Measurements from ENCODE around the gene RDH8.
"Not testable (repeated sequence)": the region's sequence is repeated elsewhere in the genome, so short reads cannot be mapped to it uniquely, and the experiment has no call there.

Gene RDH8

DNA sequence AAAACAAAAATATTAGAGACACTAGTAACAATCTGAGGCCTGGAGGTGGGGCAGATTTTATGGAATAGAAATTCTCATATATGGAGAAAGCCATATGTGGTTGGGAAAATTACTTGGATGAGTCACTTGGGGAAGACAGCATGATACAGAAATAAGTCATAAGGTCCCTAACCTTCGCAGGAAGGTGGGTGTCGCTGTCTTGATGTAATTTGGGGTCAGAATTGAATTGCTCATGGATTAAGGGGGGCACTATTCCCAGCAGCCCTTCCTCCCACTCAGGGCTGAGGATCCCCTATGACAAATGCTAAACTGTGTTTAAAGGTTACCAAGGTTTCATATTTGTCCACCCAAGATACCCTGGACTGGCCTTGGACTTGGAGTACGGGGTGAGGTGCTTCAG lies 5.0 kb downstream of the RDH8 start:
- no peak for DNase-seq (ENCODE audit: low spot score)
- in situ Hi-C loops (cut with MboI; ENCODE audit: low pct_unique_long_range_greater_than_20kb, low sequenced_read_pairs, unreplicated experiment), result no loop called here
- TF ChIP-seq CTCF (IDR thresholded peaks at IDR 0.05; ENCODE audit: extremely low read depth, insufficient read depth, missing control alignments), result no peak

DNA sequence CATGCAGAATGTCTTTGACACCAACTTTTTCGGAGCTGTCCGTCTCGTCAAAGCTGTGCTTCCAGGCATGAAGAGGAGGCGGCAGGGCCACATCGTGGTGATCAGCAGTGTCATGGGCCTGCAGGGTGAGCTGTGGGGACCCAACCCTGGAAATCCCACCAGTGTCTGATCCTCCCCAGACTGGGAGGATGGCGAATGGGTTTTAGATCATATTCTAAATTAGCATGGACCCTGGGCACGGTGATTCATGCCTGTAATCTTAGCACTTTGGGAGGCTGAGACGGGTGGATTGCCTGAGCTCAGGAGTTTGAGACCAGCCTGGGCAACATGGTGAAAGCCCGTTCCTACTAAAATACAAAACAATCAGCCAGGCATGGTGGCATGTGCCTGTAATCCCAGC lies 5.5 kb downstream of the RDH8 start:
- in situ Hi-C loops (cut with MboI; ENCODE audit: low pct_unique_long_range_greater_than_20kb, low sequenced_read_pairs, unreplicated experiment), result no loop called here
- DNase-seq (ENCODE audit: low spot score), result no peak
- no peak for TF ChIP-seq CTCF (IDR thresholded peaks at IDR 0.05; ENCODE audit: extremely low read depth, insufficient read depth, missing control alignments)

DNA sequence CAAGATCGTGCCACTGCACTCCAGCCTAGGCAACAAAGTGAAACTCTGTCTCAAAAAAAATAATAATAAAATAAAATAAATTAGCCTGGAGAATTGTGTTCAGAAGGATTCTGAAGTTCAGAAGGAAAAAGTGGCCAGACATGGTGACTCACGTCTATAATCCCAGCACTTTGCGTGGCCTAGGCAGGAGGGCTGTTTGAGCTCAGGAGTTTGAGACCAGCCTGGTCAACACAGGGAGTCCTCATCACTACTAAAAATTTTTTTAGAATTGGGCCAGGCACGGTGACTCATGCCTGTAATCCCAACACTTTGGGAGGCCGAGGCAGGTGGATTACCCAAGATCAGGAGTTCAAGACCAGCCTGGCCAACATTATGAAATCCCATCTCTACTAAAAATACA lies 6.0 kb downstream of the RDH8 start:
- DNase-seq (ENCODE audit: low spot score), result no peak
- no peak for TF ChIP-seq CTCF (IDR thresholded peaks at IDR 0.05; ENCODE audit: extremely low read depth, insufficient read depth, missing control alignments)
- in situ Hi-C loops (cut with MboI; ENCODE audit: low pct_unique_long_range_greater_than_20kb, low sequenced_read_pairs, unreplicated experiment), result no loop called here

DNA sequence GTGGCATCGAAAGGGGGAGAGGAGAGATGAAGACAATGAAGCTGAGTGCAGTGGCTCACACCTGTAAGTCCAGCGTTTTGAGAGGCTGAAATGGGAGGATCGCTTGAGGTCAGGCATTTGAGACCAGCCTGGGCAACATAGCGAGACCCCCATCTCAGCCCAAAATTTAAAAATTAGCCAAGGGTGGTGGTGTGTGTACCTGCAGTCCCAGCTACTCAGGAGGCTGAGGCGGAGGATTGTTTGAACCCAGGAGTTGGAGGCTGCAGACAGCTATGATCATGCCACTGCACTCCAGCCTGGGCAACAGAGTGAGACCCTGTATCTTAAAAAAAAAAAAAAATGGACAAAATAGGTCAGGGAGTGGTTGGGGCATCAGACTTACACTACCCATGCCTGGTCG lies 7.6 kb downstream of the RDH8 start:
- no peak for DNase-seq (ENCODE audit: low spot score)
- TF ChIP-seq CTCF (IDR thresholded peaks at IDR 0.05; ENCODE audit: extremely low read depth, insufficient read depth, missing control alignments), result no peak
- in situ Hi-C loops (cut with MboI; ENCODE audit: low pct_unique_long_range_greater_than_20kb, low sequenced_read_pairs, unreplicated experiment), result loop anchor here (10.0 kb wide), 1 partner anchor 86 kb away; the partner anchor contains the start of gene OLFM2

DNA sequence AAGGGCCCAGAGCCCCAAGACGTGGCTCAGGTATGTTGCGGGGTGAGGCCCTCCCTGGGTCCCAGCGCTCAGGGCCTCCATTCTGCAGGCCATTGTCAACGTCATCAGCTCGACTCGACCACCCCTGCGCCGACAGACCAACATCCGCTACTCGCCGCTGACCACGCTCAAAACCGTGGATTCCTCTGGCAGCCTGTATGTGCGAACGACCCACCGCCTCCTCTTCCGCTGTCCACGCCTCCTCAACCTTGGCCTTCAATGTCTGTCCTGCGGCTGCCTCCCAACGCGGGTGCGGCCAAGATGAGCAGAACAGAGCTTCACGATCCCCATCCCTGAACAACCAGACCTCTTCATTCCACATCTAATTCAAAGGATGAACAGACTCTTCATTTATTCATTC lies 8.2 kb downstream of the RDH8 start:
- no peak for TF ChIP-seq CTCF (IDR thresholded peaks at IDR 0.05; ENCODE audit: extremely low read depth, insufficient read depth, missing control alignments)
- in situ Hi-C loops (cut with MboI; ENCODE audit: low pct_unique_long_range_greater_than_20kb, low sequenced_read_pairs, unreplicated experiment), result loop anchor here (10.0 kb wide), 1 partner anchor 87 kb away; the partner anchor contains the start of gene OLFM2
- no peak for DNase-seq (ENCODE audit: low spot score)

- in situ Hi-C loops (cut with MboI; ENCODE audit: low pct_unique_long_range_greater_than_20kb, low sequenced_read_pairs, unreplicated experiment), result loop anchor here (10.0 kb wide), 1 partner anchor 87 kb away; the partner anchor contains the start of gene OLFM2
- TF ChIP-seq CTCF (IDR thresholded peaks at IDR 0.05; ENCODE audit: extremely low read depth, insufficient read depth, missing control alignments), result no peak
- no peak for DNase-seq (ENCODE audit: low spot score)
Measured at GRCh38 chr19:10021863-10022262, 8.6 kb downstream of the RDH8 start.

DNA sequence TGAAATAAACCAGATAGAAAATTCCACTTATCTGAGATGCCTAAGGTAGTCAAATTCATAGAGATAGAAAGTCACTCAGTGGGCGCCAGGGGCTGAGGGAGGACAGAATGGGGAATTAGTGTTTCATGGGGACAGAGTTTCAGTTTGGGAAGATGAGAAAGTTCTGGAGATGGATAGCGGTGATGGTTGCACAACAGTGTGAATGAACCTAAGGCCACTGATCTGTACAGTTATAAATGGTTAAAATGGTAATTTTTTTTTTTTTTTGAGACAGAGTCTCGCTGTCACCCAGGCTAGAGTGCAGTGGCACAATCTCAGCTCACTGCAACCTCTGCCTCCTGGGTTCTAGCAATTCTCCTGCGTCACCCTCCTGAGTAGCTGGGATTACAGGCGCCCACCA lies 9.8 kb downstream of the RDH8 start:
- DNase-seq (ENCODE audit: low spot score), result not testable (repeated sequence)
- in situ Hi-C loops (cut with MboI; ENCODE audit: low pct_unique_long_range_greater_than_20kb, low sequenced_read_pairs, unreplicated experiment), result loop anchor here (10.0 kb wide), 1 partner anchor 88 kb away; the partner anchor contains the start of gene OLFM2

All from GM13977 (cell line).